CD14-positive monocyte (primary cell): ENCODE results near the gene VPS39. TPM values are rescaled to one million over a fixed set of nuclear protein-coding genes. Genes with fewer than 3 reads are reported as not detected.
A peak's percentile ranks its signal among the peaks of the same experiment; 100 is the strongest.

Source experiments
- DNase-seq, 3 donors: peaks; one replicate each; pipeline ENCODE4 v3.0.0-alpha.2; 2011 to 2022
- H2AFZ ChIP-seq: 2 replicates; pipeline ENCODE4 v1.6.0; 2012; ENCODE audit warnings: mild to moderate bottlenecking, low read depth, low read length, inconsistent platforms; ENCODE audit not compliant: insufficient read depth, poor library complexity, severe bottlenecking
- H3K27ac ChIP-seq, 2 donors: 1 replicate in 1 of 2; 2 replicates in 1 of 2; pipeline ENCODE4 v1.5.1; 2012 to 2013; ENCODE audit warnings: low read length in 2 of 2, control low read depth in 1 of 2, inconsistent platforms in 1 of 2, low read depth in 1 of 2, mild to moderate bottlenecking in 1 of 2
- H3K27me3 ChIP-seq, 2 donors: one replicate each; pipeline versions ENCODE4 v1.6.0 to v1.6.1; 2011 to 2013; ENCODE audit warnings: low read length in 2 of 2; ENCODE audit not compliant: control insufficient read depth in 2 of 2, insufficient read depth in 2 of 2
- H3K36me3 ChIP-seq, 2 donors: replicated peaks in 1 of 2; 1 replicate in 1 of 2; 2 replicates in 1 of 2; pipeline versions ENCODE4 v1.5.1 to v1.6.1; 2012 to 2013; ENCODE audit warnings: low read length in 2 of 2, control low read depth in 1 of 2, inconsistent platforms in 1 of 2, mild to moderate bottlenecking in 1 of 2; ENCODE audit not compliant: insufficient read depth in 2 of 2, control insufficient read depth in 1 of 2
- H3K4me1 ChIP-seq, 2 donors: 1 replicate in 1 of 2; 2 replicates in 1 of 2; pipeline versions ENCODE4 v1.5.1 to v1.6.1; 2012 to 2013; ENCODE audit warnings: low read length in 2 of 2, control low read depth in 1 of 2, inconsistent platforms in 1 of 2, mild to moderate bottlenecking in 1 of 2, moderate library complexity in 1 of 2; ENCODE audit not compliant: insufficient read depth in 2 of 2, control insufficient read depth in 1 of 2
- H3K4me2 ChIP-seq: replicated peaks from 2 replicates; pipeline ENCODE3; 2012; ENCODE audit warnings: low read length, moderate library complexity, mild to moderate bottlenecking; ENCODE audit not compliant: poor library complexity, severe bottlenecking; ENCODE audit errors: extremely low read depth
- H3K4me3 ChIP-seq, 3 experiments: fragments of 200-600 bp in 1 of 3; sonication (generic) in 1 of 3; replicated peaks in 1 of 3; 1 replicate in 2 of 3; 2 replicates in 1 of 3; pipeline ENCODE4 v1.5.1; 2011 to 2013; ENCODE audit warnings: low read length in 3 of 3, mild to moderate bottlenecking in 3 of 3, control low read depth in 2 of 3, low read depth in 2 of 3, inconsistent platforms in 1 of 3, moderate library complexity in 1 of 3
- H3K79me2 ChIP-seq: 2 replicates; pipeline ENCODE4 v1.6.0; 2012; ENCODE audit warnings: mild to moderate bottlenecking, control low read depth, inconsistent platforms, low read length, moderate library complexity; ENCODE audit not compliant: insufficient read depth
- H3K9ac ChIP-seq: 2 replicates; pipeline ENCODE4 v1.6.0; 2017; ENCODE audit warnings: low read length, mild to moderate bottlenecking; ENCODE audit not compliant: insufficient read depth, poor library complexity, severe bottlenecking
- H3K9me3 ChIP-seq, 2 donors: replicated peaks in 1 of 2; 1 replicate in 1 of 2; 2 replicates in 1 of 2; pipeline versions ENCODE4 v1.5.1 to v1.6.1; 2012 to 2013; ENCODE audit warnings: low read length in 2 of 2, control low read depth in 1 of 2; ENCODE audit not compliant: control insufficient read depth in 1 of 2, insufficient read depth in 1 of 2
- H4K20me1 ChIP-seq: 2 replicates; pipeline ENCODE4 v1.6.0; 2012; ENCODE audit warnings: mild to moderate bottlenecking, low read length, control low read depth, moderate library complexity; ENCODE audit not compliant: insufficient read depth
- H3K27ac Mint-ChIP-seq, 7 donors: one replicate each; pipeline ENCODE4 v1.8.0; 2020; ENCODE audit warnings: mild to moderate bottlenecking in 7 of 7, mixed read lengths in 7 of 7, moderate library complexity in 6 of 7, inconsistent platforms in 2 of 7
- H3K27me3 Mint-ChIP-seq, 3 donors: one replicate each; pipeline ENCODE4 v1.8.0; 2021 to 2022; ENCODE audit warnings: low read depth in 3 of 3, mild to moderate bottlenecking in 3 of 3, mixed read lengths in 3 of 3, moderate library complexity in 3 of 3, inconsistent platforms in 1 of 3
- H3K36me3 Mint-ChIP-seq, 2 donors: one replicate each; pipeline ENCODE4 v1.8.0; 2020; ENCODE audit warnings: mixed read lengths in 2 of 2, inconsistent platforms in 1 of 2, mild to moderate bottlenecking in 1 of 2
- H3K4me1 Mint-ChIP-seq: one replicate; pipeline ENCODE4 v1.8.0; 2020; ENCODE audit warnings: mild to moderate bottlenecking, mixed read lengths
- H3K4me3 Mint-ChIP-seq, 2 donors: one replicate each; pipeline ENCODE4 v1.8.0; 2020; ENCODE audit warnings: mild to moderate bottlenecking in 2 of 2, mixed read lengths in 2 of 2, moderate library complexity in 1 of 2
- H3K9me3 Mint-ChIP-seq, 7 donors: one replicate each; pipeline ENCODE4 v1.8.0; 2020 to 2022; ENCODE audit warnings: mixed read lengths in 7 of 7, mild to moderate bottlenecking in 6 of 7, moderate library complexity in 6 of 7, inconsistent platforms in 2 of 7
- WGBS: methylation state at CpG from one replicate; pipeline ENCODE4 v1.1.5; 2013; ENCODE audit warnings: missing lambda C conversion rate; ENCODE audit not compliant: insufficient coverage; 5-methylcytosine and 5-hydroxymethylcytosine counted together
- intact Hi-C, 2 donors: fragments of 100-400 bp; cut with micrococcal nuclease; formaldehyde crosslinking; loops; one replicate each; pipeline versions ENCODE4 v1.15.0 to v1.15.1; 2023
- polyA plus RNA-seq, 3 donors: library from polyadenylated mRNA; depleted of rRNA in 1 of 3; unstranded in 2 of 3; stranded (reverse) in 1 of 3; fragments of 300-500 nt in 2 of 3; fragments of >200 nt in 1 of 3; fragmentation: Illumina TruSeq in 2 of 3; gene quantifications; 1 replicate in 2 of 3; 2 replicates in 1 of 3; pipeline ENCODE4 v1.2.3, GENCODE V29; 2012 to 2021
- TF ChIP-seq, protein P1 (sequence below): fragments of 200-600 bp; IDR thresholded peaks from one replicate; pipeline ENCODE4 v1.8.0; 2022; ENCODE audit warnings: antibody characterized with exemption, mild to moderate bottlenecking

VPS39 gene
- polyA plus RNA-seq, 3 donors, result 16.8 to 102 (median 25.8) TPM

DNA sequence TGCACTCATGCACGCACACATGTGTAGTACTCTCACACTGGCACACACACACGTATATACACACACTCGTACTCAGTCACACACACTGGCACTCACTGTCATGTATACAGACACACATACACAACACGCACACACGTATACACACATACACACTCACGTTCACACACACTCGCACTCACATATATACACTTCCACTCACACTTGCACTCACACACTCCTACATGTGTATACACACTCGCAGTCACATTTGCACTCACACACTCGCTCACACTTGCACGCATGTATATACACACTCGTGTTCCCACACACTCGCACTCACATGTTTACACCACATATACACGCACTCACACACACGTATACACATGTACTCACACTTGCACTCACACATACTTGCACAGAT is 53.1 kb downstream of the VPS39 start:
- Histone ChIP-seq H3K9me3 (no peaks in the 10 kb centered on the region), H3K9ac (no peak overlapping the region), H3K27me3 (no peaks in the 10 kb centered on the region), H3K4me1 (peaks cover 9% of the 10 kb centered on the region in 2 donors), H3K4me2 (no peak overlapping the region), H4K20me1 (no peaks in the 10 kb centered on the region), H3K4me3 (no peak overlapping the region), H2AFZ (no peak overlapping the region), H3K79me2 (no peaks in the 10 kb centered on the region), H3K27ac (no peak overlapping the region), H3K36me3 (peaks cover 12 to 13% of the 10 kb centered on the region in 2 donors)
- Mint-ChIP-seq H3K27me3 (peaks cover 0 to 3% (median 3%) of the 10 kb centered on the region in 3 donors), H3K27ac (no peak overlapping the region), H3K4me1 (peaks cover 13% of the 10 kb centered on the region), H3K9me3 (no peaks in the 10 kb centered on the region), H3K4me3 (no peak overlapping the region), H3K36me3 (peaks cover 10 to 11% of the 10 kb centered on the region in 2 donors)
- WGBS, result 97% methylated on average over 14 of the region's 14 CpGs
- no peak for DNase-seq
- intact Hi-C loops, result no loop called here
- TF ChIP-seq, protein P1, sequence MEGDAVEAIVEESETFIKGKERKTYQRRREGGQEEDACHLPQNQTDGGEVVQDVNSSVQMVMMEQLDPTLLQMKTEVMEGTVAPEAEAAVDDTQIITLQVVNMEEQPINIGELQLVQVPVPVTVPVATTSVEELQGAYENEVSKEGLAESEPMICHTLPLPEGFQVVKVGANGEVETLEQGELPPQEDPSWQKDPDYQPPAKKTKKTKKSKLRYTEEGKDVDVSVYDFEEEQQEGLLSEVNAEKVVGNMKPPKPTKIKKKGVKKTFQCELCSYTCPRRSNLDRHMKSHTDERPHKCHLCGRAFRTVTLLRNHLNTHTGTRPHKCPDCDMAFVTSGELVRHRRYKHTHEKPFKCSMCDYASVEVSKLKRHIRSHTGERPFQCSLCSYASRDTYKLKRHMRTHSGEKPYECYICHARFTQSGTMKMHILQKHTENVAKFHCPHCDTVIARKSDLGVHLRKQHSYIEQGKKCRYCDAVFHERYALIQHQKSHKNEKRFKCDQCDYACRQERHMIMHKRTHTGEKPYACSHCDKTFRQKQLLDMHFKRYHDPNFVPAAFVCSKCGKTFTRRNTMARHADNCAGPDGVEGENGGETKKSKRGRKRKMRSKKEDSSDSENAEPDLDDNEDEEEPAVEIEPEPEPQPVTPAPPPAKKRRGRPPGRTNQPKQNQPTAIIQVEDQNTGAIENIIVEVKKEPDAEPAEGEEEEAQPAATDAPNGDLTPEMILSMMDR, result no peak

DNA sequence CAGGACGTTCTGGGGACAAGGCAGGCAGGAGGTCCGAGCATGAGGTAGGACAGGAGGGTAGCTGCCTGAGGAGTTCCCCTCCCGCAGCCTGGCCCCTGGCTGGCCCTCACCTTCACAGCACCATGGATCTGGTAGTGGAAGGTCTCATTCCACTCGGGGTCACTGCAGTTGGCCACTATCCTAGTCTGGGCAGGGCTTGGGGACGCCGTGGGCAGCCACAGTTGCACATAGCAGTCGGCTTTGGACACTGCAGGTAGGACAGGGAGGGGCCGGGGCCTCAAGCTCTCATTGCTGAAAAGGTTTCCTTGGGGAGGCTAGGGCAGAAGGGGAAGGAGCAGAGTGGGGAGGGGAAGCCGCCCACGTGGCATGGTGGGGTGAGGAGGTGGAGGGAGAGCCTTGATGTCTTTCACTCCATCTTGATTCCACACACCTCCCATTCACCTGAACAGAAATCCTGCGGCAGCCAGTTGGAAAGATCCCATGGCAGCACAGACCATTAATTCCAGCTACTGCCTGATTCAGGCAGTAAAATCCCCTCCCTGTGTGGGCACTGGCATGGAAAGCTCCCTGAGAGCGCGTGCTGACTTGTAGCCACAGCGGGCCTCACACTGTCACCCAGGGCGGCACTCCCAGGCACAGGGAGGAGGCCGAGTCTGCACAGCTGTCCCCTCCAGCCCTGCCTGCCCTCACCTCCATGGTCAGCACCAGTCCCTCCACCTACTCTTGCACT is 53.7 kb downstream of the VPS39 start:
- H3K36me3 Mint-ChIP-seq, result peaks cover 5% of the 10 kb centered on the region in 2 donors
- peaks cover 9% of the 10 kb centered on the region in 2 donors for H3K4me1 ChIP-seq
- peak overlapping the region; percentile 15 for H3K9ac ChIP-seq
- no peaks in the 10 kb centered on the region for H3K9me3 ChIP-seq
- 98% methylated on average over 11 of the region's 16 CpGs for WGBS
- intact Hi-C loops, result no loop called here
- H3K4me3 Mint-ChIP-seq, result no peak overlapping the region
- DNase-seq, result no peak
- H3K27ac ChIP-seq, result no peak overlapping the region
- peaks cover 0 to 3% (median 3%) of the 10 kb centered on the region in 3 donors for H3K27me3 Mint-ChIP-seq
- no peak overlapping the region for H3K4me3 ChIP-seq
- peaks cover 7 to 8% of the 10 kb centered on the region in 2 donors for H3K36me3 ChIP-seq
- peaks cover 13% of the 10 kb centered on the region for H3K4me1 Mint-ChIP-seq
- TF ChIP-seq, protein P1, result no peak
- no peak overlapping the region for H2AFZ ChIP-seq
- no peaks in the 10 kb centered on the region for H3K9me3 Mint-ChIP-seq
- no peaks in the 10 kb centered on the region for H3K27me3 ChIP-seq
- H3K4me2 ChIP-seq, result no peak overlapping the region
- H3K27ac Mint-ChIP-seq, result no peak overlapping the region
- H3K79me2 ChIP-seq, result no peaks in the 10 kb centered on the region
- H4K20me1 ChIP-seq, result no peaks in the 10 kb centered on the region
